H1 (cell line): ENCODE measurements around the gene PLXND1. TPM values are rescaled to one million over a fixed set of nuclear protein-coding genes. Genes with fewer than 3 reads are reported as not detected.

Experiments used
- SAP30 ChIP-seq: fragments of 300-600 bp; sonication (generic); IDR thresholded peaks from 2 replicates; pipeline ENCODE4 v1.7.1; 2012; ENCODE audit warnings: low read length, moderate library complexity, mild to moderate bottlenecking, inconsistent platforms; ENCODE audit not compliant: insufficient read depth, insufficient replicate concordance
- TBP ChIP-seq: IDR thresholded peaks from 2 replicates; pipeline ENCODE4 v1.6.1; 2011; ENCODE audit warnings: low read depth, low read length, improper control_type of control experiment
- polyA plus RNA-seq, 7 experiments: library from polyadenylated mRNA; depleted of rRNA in 3 of 7; stranded (reverse) in 5 of 7; unstranded in 2 of 7; fragments of >200 nt in 5 of 7; fragments of 200-250 nt in 2 of 7; gene quantifications; 1 replicate in 5 of 7; 2 replicates in 1 of 7; 4 replicates in 1 of 7; pipeline versions ENCODE4 v1.2.1 to v1.2.3, GENCODE V29; 2011 to 2013; ENCODE audit warnings: missing spikeins in 2 of 7, mixed read lengths in 2 of 7
- total RNA-seq: library from RNA; stranded (reverse); fragmentation: NEBNext Ultra II Directional; extraction: Animal tissue kit (Norgen Biotek cat#: 25700); gene quantifications from 2 replicates; pipeline ENCODE4 v1.2.1, GENCODE V29; 2021

The PLXND1 gene
- total and polyA plus RNA-seq, 2 of the 8 experiments (the other 6 are each of a cell fraction or from before 2014, with no cell fraction given): 17.7 to 66.4 TPM

DNA sequence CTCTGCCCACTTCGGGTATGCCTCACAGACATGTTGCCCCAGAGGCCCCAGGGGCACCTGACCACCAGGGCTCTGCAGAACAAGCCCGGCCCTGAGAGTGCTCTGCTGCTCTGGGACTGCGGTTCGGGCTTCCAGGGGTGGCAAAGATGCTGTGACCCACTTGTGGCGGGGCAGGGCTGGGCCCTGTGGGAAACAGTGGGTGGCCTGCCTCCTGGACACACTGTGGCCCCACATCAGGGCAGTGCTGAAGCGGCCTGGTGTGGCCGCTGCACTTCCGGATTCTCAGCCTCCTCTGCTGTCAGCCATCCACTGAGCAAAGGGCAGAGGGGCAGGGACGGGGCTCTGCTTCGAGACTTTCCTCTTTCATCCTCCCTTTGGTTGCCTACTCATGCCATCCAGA lies 26.5 kb upstream of the PLXND1 start (continued):
- TF ChIP-seq TBP (no peak), SAP30 (no peak)
- TF ChIP-seq, all 59 proteins: peak for 0
